Adrenal gland (tissue), 12 donors: ENCODE results near the gene USP2. TPM values are rescaled to one million over a fixed set of nuclear protein-coding genes. Genes with fewer than 3 reads are reported as not detected.

ENCODE experiments used
- DNase-seq, 7 donors: peaks; one replicate each; pipeline ENCODE4 v3.0.0-alpha.2; 2019 to 2020
- H3K27ac ChIP-seq, 5 donors: fragments of 200-600 bp; sonication (generic) in 4 of 5; 1 replicate in 3 of 5; 2 replicates in 2 of 5; pipeline versions ENCODE4 v1.5.1 to v1.8.0; 2016 to 2020; ENCODE audit warnings: mild to moderate bottlenecking in 1 of 5
- H3K27me3 ChIP-seq: fragments of 200-600 bp; 2 replicates; pipeline ENCODE4 v1.8.0; 2021
- H3K36me3 ChIP-seq, 2 donors: fragments of 200-600 bp; replicated peaks in 1 of 2; 1 replicate in 1 of 2; 2 replicates in 1 of 2; pipeline versions ENCODE4 v1.5.1 to v1.8.0; 2018 to 2022
- H3K4me1 ChIP-seq, 2 donors: fragments of 200-600 bp; replicated peaks in 1 of 2; 1 replicate in 1 of 2; 2 replicates in 1 of 2; pipeline versions ENCODE4 v1.5.1 to v1.8.0; 2018 to 2021
- H3K4me3 ChIP-seq, 4 donors: fragments of 200-600 bp; sonication (generic) in 3 of 4; one replicate each; pipeline ENCODE4 v1.5.1; 2016 to 2018
- H3K9me3 ChIP-seq, 3 donors: fragments of 200-600 bp; sonication (generic) in 1 of 3; replicated peaks in 1 of 3; 1 replicate in 2 of 3; 2 replicates in 1 of 3; pipeline versions ENCODE4 v1.5.1 to v1.8.0; 2016 to 2021
- POLR2A ChIP-seq, 2 donors: fragments of 450-650 bp; IDR thresholded peaks; one replicate each; pipeline ENCODE4 v1.6.1; 2017; ENCODE audit warnings: antibody characterized with exemption in 2 of 2, mild to moderate bottlenecking in 2 of 2, moderate library complexity in 1 of 2
- WGBS, 4 donors: extraction: QIAGEN DNeasy Blood & Tissue Kit in 2 of 4; methylation state at CpG; one replicate each; pipeline versions ENCODE4 v1.1.5 to v1.1.7; 2013 to 2017; 5-methylcytosine and 5-hydroxymethylcytosine counted together
- intact Hi-C, 2 donors: fragments of 100-400 bp; cut with DNase I; formaldehyde crosslinking; loops; one replicate each; pipeline versions ENCODE4 v1.14.1 to v1.15.0; 2022 to 2023
- polyA plus RNA-seq, 3 donors: library from polyadenylated mRNA; stranded (reverse); fragments of 200-250 nt in 2 of 3; fragments of 350-450 nt in 1 of 3; fragmentation: Illumina TruSeq in 1 of 3; extraction: RNeasy Lipid Tissue Mini Kit (QIAGEN cat#74804) in 1 of 3; gene quantifications; one replicate each; pipeline ENCODE4 v1.2.3, GENCODE V29; 2013 to 2014
- total RNA-seq, 9 donors: library from RNA; depleted of rRNA in 4 of 9; stranded (reverse); fragments of >200 nt in 4 of 9; fragments of 120-200 nt in 1 of 9; fragmentation: NEBNext Ultra II Directional in 1 of 9; extraction: Animal tissue kit (Norgen Biotek cat#: 25700) in 1 of 9; gene quantifications; one replicate each; pipeline versions ENCODE4 v1.1.0 to v1.2.4, GENCODE V29; 2013 to 2023
- TF ChIP-seq, protein P1 (sequence below), 6 experiments: fragments of 450-650 bp in 4 of 6; fragments of 200-600 bp in 2 of 6; sonication (generic) in 1 of 6; IDR thresholded peaks; 1 replicate in 5 of 6; 2 replicates in 1 of 6; pipeline versions ENCODE4 v1.5.1 to v1.8.0; 2016 to 2021; ENCODE audit warnings: antibody characterized with exemption in 6 of 6, mild to moderate bottlenecking in 2 of 6, moderate library complexity in 1 of 6
- donor health status: healthy with polysubstance abuse.
- donor health status: Bipolar disorder and iron deficiency.
- donor health status: DM: yes; HTN: yes; CAD: no.
- donor health status: DM: no; HTN: no; CAD: no.
- donor health status: DM: no; HTN: no; CAD: no.
- donor health status: DM: yes; HTN: yes; CAD: no.

The USP2 gene
- total and polyA plus RNA-seq, 12 donors, result 1.8 to 28.7 (median 9.3) TPM

GRCh38 chr11:119374632-119375336 lies 6.7 kb downstream of the USP2 start:
- Histone ChIP-seq H3K9me3 (no peaks in the 10 kb centered on the region), H3K4me3 (no peak overlapping the region), H3K27ac (peak overlapping the region; percentile 66 to 92 (median 88)), H3K27me3 (no peaks in the 10 kb centered on the region), H3K36me3 (no peaks in the 10 kb centered on the region), H3K4me1 (peaks cover 37 to 53% of the 10 kb centered on the region in 2 donors)
- 34 to 49% (median 36%) methylated on average over 8 to 11 of the region's 11 CpGs for WGBS, 4 donors
- peak in 1 of 2 donors; percentile 44 for TF ChIP-seq POLR2A (IDR thresholded peaks at IDR 0.05)
- TF ChIP-seq, protein P1, sequence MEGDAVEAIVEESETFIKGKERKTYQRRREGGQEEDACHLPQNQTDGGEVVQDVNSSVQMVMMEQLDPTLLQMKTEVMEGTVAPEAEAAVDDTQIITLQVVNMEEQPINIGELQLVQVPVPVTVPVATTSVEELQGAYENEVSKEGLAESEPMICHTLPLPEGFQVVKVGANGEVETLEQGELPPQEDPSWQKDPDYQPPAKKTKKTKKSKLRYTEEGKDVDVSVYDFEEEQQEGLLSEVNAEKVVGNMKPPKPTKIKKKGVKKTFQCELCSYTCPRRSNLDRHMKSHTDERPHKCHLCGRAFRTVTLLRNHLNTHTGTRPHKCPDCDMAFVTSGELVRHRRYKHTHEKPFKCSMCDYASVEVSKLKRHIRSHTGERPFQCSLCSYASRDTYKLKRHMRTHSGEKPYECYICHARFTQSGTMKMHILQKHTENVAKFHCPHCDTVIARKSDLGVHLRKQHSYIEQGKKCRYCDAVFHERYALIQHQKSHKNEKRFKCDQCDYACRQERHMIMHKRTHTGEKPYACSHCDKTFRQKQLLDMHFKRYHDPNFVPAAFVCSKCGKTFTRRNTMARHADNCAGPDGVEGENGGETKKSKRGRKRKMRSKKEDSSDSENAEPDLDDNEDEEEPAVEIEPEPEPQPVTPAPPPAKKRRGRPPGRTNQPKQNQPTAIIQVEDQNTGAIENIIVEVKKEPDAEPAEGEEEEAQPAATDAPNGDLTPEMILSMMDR (IDR thresholded peaks at IDR 0.05), result no peak
- intact Hi-C loops, result loop anchor here (5.0 kb wide), 2 partner anchors 32 to 98 kb away; partner anchors contain the start of gene C1QTNF5 (in 1 of the 2)
- DNase-seq, result peak; percentile 53 to 88 (median 75)

DNA sequence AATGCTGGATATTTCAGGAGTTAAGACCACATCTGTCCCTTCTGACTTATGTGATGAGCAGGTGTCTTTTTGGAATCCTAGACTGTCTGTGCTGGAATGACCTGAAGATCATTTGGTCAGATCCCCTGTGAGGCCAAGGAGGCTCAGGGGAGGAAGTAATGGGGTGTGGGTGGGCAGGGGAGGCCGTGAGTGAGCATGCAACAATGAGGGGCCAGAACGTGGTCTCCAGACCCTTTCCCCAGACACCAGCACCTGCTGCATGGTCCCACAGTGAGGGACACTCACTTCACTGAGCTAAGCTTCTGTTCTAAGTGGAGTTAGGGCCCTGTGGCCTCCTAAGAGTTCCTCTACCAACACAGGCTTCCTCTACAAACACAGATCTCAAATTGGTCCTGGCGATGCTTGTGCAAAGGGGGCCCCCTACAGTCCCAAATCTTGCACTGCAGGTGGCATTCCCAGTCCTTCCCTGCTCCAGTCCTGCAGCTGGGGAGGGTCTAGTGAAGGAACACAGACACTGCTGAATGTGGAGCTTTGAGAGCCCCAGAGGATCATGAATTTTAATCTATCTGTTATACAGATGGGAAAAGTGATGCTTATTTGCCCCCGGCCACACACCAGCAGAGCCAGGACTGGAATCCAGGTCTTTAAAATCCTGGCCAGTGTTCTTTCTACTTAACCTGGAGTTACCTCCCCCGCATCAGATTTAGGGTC lies 7.4 kb downstream of the USP2 start:
- DNase-seq, result peak; percentile 74 to 90 (median 83)
- intact Hi-C loops, result loop anchor here in 1 of 2 donors (2.0 to 5.0 kb wide), 2 partner anchors 17 to 98 kb away; no protein-coding TSS in a partner anchor
- Histone ChIP-seq H3K9me3 (no peaks in the 10 kb centered on the region), H3K27me3 (no peaks in the 10 kb centered on the region), H3K4me3 (no peak overlapping the region), H3K36me3 (no peaks in the 10 kb centered on the region), H3K27ac (peak overlapping the region; percentile 8 to 92 (median 88)), H3K4me1 (peaks cover 43 to 60% of the 10 kb centered on the region in 2 donors)
- WGBS, 4 donors, result 50 to 64% (median 56%) methylated on average over 5 of the region's 5 CpGs
- TF ChIP-seq POLR2A (IDR thresholded peaks at IDR 0.05), result no peak
- TF ChIP-seq, protein P1 (IDR thresholded peaks at IDR 0.05), result peak; percentile 75 to 91 (median 87)

DNA sequence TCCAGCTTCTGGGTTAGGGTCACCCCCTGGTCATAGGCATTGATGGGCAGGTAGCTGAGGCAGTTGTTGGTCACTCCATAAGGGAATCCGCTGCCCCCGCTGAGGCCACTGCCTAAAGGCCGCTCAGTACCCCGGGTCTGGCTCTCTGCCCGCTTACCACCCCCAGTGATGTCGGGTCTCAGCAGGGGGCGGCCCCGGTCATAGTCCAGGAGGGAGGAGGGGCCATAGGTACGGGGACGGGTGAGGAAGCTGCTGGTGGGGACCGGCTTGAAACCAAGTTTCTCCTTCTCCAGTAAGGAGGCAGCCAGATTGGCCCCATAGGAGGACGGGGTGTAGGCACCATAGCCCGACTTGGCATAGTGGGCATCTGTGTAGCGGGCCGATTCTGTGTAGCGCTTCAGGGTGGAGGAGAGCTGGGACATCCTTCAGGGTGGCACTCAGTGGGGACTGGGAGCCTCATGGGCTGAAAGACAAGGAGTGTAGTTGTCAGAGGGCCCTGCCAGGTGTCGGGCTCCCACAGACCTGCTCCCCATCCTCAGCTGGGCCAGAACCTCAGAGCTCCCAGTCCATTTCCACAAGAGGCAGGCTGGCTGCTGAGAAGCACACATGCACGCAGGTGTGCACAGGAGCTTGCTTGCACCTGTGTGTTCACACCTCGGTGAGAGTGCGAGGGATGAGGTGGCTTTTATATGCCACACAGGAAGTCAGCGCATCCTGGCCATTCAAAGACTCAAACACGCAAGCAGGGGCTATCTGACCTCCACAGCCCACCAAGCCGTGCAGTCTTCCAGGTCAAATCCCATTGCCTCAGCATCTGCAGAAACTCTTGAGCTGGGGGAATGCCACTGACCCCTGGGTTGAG lies 8.2 kb downstream of the USP2 start:
- H3K4me1 ChIP-seq, result peaks cover 51 to 68% of the 10 kb centered on the region in 2 donors
- intact Hi-C loops, result loop anchor here in 1 of 2 donors (2.0 to 5.0 kb wide), 2 partner anchors 16 to 99 kb away; no protein-coding TSS in a partner anchor
- no peak overlapping the region for H3K27ac ChIP-seq
- peak in 1 of 7 donors; percentile 25 for DNase-seq
- no peaks in the 10 kb centered on the region for H3K9me3 ChIP-seq
- TF ChIP-seq POLR2A (IDR thresholded peaks at IDR 0.05), result no peak
- H3K27me3 ChIP-seq, result no peaks in the 10 kb centered on the region
- H3K36me3 ChIP-seq, result no peaks in the 10 kb centered on the region
- 78 to 89% (median 83%) methylated on average over 9 to 23 of the region's 23 CpGs for WGBS, 4 donors
- H3K4me3 ChIP-seq, result no peak overlapping the region

- H3K27me3 ChIP-seq, result no peaks in the 10 kb centered on the region
- peak overlapping the region in 3 of 5 donors; percentile 45 to 89 (median 72) for H3K27ac ChIP-seq
- intact Hi-C loops, result loop anchor here in 1 of 2 donors (2.0 to 5.0 kb wide), 2 partner anchors 16 to 100 kb away; no protein-coding TSS in a partner anchor
- no peaks in the 10 kb centered on the region for H3K9me3 ChIP-seq
- WGBS, 4 donors, result 88 to 94% (median 91%) methylated on average over 16 to 26 of the region's 26 CpGs
- TF ChIP-seq POLR2A (IDR thresholded peaks at IDR 0.05), result no peak
- TF ChIP-seq, protein P1 (IDR thresholded peaks at IDR 0.05), result no peak
- H3K36me3 ChIP-seq, result no peaks in the 10 kb centered on the region
- peak in 1 of 7 donors; percentile 32 for DNase-seq
- H3K4me3 ChIP-seq, result no peak overlapping the region
- peaks cover 58 to 72% of the 10 kb centered on the region in 2 donors for H3K4me1 ChIP-seq
Observed at GRCh38 chr11:119372260-119373058, 9.0 kb downstream of the USP2 start.
